Gastrocnemius medialis (tissue), 4 donors: ENCODE results near the gene PPP2R5E.

ENCODE experiments used
- CTCF ChIP-seq, 5 experiments: fragments of 450-650 bp in 3 of 5; fragments of 200-600 bp in 2 of 5; sonication (generic) in 2 of 5; IDR thresholded peaks in 4 of 5; conservative IDR thresholded peaks in 1 of 5; 1 replicate in 4 of 5; 2 replicates in 1 of 5; pipeline ENCODE4 v1.5.1; 2016 to 2019; ENCODE audit warnings: antibody characterized with exemption in 5 of 5, mild to moderate bottlenecking in 3 of 5, moderate library complexity in 3 of 5
- POLR2A ChIP-seq, 2 donors: fragments of 450-650 bp; IDR thresholded peaks; one replicate each; pipeline ENCODE4 v1.6.1; 2017; ENCODE audit warnings: antibody characterized with exemption in 2 of 2, mild to moderate bottlenecking in 2 of 2, moderate library complexity in 2 of 2

- no peak for TF ChIP-seq POLR2A (IDR thresholded peaks at IDR 0.05)
- no peak for TF ChIP-seq CTCF (IDR thresholded peaks at IDR 0.05 in 4 of 5, conservative IDR thresholded peaks at IDR 0.05 in 1 of 5)
Observed at GRCh38 chr14:63393012-63393411, 150.2 kb downstream of the PPP2R5E start.
